Measurements from ENCODE around the gene GPLD1.
"Not testable (repeated sequence)": the region's sequence is repeated elsewhere in the genome, so short reads cannot be mapped to it uniquely, and the experiment has no call there.

Gene GPLD1

DNA sequence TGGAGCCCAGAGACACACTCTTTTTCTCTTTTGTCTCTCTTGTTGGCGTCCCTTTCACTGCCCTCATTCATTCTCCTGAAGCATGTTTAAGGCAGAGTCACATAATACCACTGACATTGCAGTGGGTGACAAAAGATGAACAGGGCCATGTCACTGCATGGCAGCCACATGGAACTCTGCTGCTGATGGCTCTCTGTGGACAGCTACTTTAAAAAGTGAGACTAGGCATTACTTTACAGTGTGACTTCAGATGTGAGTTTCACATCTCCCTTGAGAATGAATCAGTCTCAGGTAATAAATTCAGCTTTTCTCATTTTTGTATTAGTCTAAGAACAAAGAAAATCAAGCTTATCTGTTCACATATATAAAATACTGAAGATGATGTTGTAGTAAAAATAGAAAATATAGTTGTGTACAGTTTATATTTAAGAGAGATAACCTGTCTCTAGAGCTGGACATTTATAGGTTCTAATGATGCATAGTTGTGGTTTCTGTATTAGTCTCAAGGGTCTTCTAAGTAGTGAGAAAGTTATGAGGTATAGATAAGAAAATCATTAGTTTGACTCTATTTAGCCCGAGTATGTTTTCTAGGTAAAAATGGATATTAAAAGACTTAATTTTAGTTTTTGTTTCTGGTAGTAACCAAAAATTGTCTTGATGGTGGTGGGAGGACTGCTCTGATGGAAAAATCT, 80.5 kb downstream of the GPLD1 start:
- DNase-seq: no peak

DNA sequence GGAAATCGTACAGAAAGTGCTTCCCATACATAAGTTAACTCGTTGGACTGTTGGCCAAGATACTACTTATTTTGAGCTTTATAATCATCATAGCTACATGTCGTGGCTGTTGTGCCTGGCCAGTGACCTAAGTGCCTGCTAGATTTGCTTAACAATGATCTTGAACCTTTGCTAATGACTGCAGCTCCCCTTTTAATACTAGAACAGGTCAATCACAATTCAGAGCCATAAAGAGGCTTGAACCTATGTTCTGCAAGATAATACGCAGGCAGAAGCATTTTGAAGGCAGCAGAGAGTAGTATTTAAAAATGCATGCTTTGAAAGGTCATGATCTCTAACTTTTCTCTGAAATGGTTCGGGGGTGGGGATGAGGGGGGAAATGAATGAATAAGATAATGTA, 84.1 kb downstream of the GPLD1 start:
- no peak for DNase-seq

DNA sequence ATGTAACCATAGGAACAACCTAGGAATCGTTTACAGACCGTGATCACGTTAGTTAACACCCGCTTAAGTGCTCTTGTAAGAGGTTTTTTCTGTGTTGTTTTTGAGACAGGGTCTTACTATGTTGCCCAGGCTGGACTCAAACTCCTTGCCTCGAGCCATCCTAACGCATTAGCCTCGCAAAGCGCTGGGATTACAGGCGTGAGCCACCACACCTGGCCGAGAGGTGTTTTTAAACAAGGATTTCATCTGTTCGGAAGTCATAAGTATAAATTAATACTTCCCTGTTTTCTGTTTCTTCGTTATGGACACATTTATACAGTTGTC, 85.9 kb downstream of the GPLD1 start:
- no peak for DNase-seq

DNA sequence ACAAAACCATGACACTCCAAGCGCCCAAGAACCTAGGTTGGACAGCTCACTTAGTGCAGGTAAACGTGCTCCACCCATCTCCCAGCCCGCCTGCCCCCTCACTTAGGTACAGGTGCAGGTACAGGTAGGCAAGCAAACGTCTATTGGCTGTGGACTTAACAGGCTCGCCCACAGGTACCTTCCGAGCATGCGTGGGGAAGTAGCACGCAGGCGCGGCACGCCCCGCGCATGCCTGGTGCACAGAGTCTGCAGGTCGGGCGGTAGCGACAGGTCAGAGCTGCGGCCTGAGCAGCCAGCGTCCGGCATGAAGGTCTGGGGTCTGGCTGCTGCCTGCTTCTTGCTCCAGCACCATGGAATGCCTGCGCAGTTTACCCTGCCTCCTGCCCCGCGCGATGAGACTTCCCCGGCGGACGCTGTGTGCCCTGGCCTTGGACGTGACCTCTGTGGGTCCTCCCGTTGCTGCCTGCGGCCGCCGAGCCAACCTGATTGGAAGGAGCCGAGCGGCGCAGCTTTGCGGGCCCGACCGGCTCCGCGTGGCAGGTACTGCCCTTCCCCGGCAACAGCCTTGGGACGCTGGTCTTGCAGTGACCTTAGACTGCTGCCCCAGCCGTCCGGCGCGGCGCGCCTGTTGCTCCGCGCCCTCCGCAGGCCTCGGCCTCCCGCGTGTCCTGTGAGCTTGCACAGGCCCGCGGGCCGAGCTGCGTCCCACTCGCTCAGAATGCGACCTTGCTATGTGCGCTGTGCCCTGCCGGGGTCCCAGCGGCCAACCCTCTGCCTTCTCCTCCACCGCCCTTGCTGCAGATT, 86.5 kb downstream of the GPLD1 start, which contains the start of gene MRS2:
Gene MRS2, plus strand, starts transcription at position 240 of the 804 bp plus-strand sequence. Its CDS starts 111 bp downstream, at position 351.
- DNase-seq: peak; percentile 24 to 67 (median 40)

DNA sequence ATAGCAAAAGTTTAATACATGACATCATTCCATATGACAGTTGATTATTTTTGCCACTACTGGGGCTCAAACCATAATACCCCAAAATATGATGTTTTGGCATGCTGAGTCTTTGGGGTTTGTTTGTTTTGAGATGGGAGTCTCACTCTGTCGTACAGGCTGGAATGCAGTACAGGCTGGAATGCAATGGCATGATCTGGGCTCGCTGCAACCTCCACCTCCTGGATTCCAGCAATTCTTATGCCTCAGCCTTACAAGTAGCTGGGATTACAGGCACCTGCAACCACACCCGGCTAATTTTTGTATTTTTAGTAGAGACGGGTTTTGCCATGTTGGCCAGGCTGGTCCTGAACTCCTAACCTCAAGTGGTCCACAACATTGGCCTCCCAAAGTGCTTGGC, 87.9 kb downstream of the GPLD1 start:
- DNase-seq: no peak

DNA sequence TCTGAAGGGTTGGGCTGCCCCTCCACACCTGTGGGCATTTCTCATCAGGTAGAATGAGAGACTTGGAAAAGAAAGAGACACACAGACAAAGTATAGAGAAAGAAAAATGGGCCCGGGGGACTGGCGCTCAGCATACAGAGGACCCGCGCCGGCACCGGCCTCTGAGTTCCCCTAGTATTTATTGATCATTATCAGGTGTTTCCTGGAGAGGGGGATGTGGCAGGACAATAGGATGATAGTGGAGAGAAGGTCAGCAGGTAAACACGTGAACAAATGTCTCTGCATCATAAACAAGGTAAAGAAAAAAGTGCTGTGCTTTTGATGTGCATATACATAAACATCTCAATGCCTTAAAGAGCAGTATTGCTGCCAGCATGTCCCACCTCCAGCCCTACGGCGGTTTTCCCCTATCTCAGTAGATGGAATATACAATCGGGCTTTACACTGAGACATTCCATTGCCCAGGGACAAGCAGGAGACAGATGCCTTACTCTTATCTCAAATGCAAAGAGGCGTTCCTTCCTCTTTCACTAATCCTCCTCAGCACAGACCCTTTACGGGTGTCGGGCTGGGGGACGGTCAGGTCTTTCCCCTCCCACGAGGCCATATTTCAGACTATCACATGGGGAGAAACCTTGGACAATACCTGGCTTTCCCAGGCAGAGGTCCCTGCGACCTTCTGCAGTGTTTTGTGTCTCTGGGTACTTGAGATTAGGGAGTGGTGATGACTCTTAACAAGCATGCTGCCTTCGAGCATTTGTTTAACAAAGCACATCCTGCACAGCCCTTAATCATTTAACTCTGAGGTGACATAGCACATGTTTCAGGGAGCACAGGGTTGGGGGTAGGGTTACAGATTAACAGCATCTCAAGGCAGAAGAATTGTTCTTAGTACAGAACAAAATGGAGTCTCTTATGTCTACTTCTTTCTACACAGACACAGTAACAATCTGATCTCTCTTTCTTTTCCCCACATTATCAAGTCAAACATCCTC, 89.0 kb downstream of the GPLD1 start:
- not testable (repeated sequence) for DNase-seq

DNA sequence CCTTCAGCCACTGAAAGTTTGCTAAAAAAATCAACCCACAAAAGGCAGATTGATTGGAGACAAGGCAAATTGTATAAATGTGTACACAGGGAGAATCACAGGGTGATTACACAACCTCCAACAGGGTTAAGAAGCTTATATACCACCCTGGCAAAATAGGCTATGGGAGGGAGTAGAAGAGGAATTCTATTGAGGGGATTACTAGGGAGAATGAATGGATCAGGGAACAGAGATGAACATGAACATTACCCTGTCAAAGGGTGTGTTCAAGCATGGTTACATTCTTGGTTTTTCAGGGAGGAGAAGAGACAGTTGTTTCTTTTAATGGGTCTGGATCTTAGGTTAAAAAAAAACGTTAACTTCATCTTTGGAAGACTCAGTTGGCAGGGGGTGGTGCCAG, 91.7 kb downstream of the GPLD1 start:
- DNase-seq: no peak

DNA sequence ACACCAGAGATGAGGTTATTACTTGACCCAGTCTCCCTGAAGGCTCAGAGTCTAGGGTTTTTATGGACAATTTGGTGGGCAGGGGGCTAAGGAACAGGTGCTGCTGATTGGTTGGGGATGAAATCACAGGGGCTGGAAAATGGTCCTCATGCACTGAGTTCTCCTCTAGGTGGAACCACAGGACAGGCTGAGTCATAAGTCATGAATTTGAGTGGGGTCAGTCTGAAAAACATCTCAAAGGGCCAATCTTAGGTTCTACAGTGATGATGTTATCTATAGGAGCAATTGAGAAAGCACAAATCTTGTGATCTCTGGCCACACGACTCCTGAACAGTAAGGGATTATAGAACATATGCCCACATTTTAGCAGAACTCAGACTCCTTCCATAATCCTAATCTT, 92.6 kb downstream of the GPLD1 start:
- no peak for DNase-seq

DNA sequence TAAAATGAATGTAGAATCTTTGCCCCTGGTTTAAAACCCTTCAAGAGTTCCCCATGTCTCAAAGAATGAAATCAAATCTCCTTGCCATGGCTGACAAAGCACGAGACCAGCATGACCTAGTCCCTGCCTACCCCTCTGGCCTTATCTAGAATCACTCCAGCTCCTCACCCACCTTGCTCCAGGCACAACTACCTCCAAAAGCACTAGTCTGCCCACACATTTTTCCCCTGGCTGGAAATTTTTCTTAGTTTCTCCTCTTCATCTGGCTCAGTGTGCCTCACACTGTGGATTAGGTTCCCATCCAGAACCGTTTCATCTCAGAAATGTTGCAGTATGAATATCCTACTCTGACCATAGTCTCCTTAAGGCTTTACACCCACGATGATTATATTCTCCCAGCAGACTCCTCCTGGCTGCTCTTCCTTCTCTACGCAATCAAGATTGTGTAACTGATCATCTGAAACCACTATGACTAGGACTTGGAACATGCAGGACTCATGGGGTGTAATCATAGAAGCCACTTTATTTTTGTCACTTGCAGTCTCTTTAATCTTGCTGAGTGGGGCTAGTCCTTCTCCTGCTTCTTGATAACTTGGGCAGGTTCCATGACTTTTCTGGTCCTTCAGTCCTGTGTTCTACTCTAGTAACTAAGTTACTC, 94.5 kb downstream of the GPLD1 start:
- no peak for DNase-seq

DNA sequence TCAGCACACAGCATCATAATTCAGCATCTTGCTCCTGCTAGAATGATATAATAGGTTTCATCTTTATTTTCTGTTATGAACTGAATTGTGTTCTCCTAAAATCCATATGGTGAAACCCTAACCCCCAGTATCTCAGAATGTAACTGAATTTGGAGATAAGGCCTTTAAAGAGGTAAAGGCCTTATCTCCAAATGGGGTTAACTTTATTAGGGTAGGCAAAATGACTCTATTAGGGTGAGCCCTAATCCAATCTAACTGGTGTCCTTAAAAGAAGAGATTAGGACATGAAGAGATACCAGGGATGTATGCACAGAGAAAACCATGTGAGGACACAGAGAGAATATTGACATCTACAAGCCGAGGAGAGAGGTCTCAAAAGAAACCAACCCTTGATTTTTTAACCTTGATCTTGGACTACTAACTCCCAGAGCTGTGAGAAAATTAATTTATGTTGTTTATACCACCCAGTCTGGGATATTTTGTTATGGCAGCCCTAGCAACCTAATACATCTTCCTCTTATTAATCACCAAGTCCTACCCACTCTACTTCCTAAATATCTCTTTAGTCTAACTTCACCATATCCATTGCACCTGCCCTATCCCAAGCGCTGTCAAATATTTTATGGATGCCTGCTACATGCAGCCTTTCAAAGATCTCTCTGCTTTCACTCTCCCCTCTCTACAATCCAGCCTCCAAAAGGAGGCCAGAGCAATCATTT, 95.2 kb downstream of the GPLD1 start:
- no peak for DNase-seq

DNA sequence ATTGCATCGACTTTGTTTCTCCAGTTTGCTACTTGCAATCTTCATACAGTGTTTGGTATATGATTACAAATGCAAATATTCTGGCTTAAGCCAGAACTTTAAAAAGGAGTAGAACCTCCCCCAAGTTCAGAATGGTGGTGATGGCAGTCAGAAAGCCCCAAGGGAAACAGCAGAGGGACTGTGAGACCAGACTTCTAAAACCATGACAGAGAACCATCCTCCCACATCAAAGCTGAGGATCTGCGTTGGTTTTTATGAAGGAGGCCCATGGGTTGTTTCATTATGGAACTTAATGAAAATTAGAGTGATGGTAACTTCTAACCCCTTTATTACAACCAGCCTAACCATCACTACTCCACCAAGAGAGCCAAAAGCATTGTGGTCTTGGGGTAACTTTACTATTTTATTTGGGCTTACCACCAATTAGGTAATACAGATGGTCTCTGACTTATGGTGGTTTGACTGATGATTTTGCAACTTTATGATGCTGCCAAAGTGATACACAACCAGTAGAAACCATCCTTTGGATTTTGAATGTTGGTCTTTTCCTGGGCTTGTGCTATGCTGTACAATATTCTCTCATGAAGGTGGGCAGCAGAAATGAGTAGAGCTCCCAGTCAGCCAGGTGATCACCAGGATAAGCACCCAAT, 97.5 kb downstream of the GPLD1 start:
- DNase-seq: no peak

DNA sequence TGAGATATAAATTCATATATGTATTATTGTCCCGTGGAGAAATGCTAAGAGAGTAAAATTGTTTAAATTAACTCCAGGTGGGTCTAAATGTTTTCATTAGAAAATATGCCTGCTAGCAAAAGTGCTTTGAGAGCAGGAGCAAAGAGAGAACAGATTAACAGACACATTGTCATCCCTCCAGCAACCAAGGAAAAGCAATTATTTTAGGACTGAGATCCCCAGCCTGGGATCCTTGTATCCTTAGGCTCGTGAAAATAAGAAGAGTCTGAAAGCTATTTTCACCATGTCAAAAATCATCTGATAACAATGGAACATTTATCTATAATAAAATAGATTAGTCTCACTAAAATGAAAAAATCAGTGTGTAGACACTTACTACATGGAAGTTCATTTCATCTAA, 98.2 kb downstream of the GPLD1 start:
- no peak for DNase-seq

DNA sequence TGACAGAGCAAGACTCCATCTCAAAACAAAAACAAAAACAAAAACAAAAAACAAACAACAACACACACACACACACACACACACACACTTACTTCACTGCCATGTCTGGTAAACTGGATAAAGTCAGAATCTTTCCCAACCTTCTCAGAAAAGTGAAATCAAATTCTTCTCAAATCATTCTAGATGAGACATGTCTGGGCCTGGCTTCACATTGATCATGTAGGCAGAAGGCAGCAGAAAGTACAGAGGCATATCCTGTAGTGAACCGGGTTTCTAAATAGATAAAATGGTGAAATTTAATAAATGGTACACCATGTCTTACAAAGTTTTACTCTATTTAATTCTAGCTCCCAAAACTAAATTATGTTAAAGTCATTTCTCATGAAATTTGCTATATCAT, 101.6 kb downstream of the GPLD1 start:
- DNase-seq: no peak

DNA sequence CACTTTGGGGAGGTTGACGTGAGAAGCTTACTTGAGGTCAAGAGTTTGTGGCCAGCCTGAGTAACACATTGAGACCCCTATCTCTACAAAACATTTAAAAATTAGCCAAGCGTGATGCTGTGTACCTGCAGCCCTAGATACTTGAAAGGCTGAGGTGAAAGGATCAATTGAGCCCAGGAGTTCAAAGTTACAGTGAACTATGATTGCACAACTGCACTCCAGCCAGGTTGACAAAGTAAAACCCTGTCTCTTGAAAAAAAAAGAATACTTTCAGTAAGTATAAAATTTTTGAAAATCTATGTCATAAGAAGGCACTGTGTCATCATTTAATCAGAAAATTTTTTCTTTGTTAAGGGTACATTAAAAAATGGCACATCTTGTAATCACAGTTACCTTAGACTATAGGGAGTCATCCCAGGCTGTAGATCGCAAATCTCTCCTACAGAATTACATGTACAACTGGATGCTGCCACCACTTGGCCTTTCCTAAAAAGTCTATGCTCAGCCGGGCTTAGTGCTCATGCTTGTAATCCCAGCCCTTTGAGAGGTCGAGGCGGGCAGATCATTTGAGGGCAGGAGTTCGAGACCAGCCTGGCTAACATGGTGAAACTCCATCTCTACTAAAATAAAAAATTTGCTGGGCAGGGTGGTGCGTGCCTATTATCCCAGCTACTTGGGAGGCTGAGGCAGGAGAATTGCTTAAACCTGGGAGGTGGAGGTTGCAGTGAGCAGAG, 103.7 kb downstream of the GPLD1 start:
- DNase-seq: no peak

DNA sequence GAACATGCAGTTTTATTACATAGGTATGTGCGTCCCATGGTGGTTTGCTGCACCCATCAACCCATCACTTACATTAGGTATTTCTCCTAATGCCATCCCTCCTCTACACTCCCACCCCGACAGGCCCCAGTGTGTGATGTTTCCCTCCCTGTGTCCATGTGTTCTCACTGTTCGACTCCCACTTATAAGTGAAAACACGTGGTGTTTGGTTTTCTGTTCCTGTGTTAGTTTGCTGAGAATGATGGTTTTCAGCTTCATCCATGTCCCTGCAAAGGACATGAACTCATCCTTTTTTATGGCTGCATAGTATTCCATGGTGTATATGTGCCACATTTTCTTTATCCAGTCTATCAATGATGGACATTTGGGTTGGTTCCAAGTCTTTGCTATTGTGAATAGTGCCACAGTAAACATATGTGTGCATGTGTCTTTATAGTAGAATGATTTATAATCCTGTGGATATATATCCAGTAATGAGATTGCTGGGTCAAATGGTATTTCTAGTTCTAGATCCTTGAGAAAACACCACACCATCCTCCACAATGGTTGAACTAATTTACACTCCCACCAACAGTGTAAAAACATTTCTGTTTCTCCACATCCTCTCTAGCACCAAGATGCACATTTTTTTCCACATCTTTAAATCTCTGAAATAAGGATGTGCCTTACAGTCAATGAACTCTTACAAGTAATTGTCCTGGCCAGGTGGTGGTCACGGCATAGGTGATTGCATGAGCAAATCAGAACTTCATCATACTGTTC, 104.8 kb downstream of the GPLD1 start:
- DNase-seq: not testable (repeated sequence)

DNA sequence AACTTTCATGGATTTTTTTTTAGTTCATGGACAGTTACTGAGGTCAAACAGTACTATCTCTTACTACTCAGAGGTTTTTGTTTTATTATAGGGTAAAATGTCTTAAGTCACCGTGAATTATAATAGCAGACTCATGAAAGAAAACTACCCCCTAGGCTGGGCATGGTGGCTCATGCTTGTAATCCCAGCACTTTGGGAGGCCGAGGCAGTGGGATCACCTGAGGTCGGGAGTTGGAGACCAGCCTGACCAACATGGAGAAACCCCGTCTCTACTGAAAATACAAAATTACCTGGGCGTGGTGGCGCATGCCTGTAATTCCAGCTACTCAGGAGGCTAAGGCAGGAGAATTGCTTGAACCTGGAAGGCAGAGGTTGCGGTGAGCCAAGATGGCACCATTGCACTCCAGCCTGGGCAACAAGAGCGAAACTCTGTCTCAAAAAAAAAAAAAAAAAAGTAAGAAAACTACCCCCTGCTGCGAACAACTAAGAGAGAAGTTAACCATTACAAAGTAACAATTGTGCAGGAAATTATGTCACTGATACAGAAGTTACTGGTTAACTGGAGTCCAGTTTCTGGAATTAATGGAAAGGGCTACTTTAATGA, 106.4 kb downstream of the GPLD1 start:
- not testable (repeated sequence) for DNase-seq

DNA sequence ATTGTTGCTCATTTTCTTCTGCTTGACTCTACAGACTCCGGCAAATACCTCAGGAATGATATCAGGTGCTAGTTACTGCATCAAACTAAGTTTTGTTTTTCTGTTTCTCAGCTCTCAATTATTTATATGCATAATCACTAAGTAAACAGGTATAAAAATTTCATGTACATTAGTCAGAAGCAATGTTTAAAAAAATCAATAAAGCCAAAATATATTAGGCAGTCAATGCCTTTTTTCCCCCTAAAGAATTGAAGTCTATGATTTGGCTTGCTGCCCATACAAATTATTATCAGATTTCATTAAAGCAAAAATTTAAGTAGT, 107.2 kb downstream of the GPLD1 start:
- no peak for DNase-seq

DNA sequence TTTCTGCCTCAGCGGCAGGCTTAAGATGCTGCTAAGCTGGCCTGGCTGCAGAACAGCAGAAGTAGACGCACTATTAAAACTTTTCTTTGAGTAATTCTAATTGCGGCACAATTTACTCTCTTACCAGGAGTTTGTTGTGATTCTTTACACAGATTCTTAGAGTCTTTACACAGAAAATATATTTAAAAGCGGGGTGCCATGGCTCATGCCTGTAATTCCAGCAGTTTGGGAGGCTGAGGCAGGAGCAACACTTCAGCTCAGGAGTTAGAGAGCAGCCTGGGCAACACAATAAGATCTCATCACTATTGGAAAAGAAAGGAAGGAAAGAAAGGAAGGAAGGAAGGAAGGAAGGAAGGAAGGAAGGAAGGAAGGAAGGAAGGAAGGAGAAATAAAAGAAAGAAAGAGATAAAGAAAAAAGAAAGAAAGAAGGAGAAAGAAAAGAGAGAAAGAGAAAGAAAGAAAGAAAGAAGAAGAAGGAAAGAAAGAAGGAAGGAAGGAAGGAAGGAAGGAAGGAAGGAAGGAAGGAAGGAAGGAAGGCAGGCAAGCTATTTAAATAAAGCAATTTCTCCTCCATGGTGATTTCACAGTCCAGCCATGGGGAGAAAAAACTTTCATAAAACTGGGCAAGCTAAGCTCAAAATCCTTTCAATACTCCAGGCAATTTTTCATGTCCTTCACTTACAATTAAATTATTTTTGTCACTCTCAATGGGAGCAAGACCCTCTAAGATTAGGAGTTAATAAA, 107.7 kb downstream of the GPLD1 start:
- no peak for DNase-seq
